ENCODE measurements around the gene NTM. TPM values are rescaled to one million over a fixed set of nuclear protein-coding genes. Genes with fewer than 3 reads are reported as not detected.

NTM gene
- total RNA-seq, 2 donors from 2014 or later, result 1.7 to 3.6 TPM

DNA sequence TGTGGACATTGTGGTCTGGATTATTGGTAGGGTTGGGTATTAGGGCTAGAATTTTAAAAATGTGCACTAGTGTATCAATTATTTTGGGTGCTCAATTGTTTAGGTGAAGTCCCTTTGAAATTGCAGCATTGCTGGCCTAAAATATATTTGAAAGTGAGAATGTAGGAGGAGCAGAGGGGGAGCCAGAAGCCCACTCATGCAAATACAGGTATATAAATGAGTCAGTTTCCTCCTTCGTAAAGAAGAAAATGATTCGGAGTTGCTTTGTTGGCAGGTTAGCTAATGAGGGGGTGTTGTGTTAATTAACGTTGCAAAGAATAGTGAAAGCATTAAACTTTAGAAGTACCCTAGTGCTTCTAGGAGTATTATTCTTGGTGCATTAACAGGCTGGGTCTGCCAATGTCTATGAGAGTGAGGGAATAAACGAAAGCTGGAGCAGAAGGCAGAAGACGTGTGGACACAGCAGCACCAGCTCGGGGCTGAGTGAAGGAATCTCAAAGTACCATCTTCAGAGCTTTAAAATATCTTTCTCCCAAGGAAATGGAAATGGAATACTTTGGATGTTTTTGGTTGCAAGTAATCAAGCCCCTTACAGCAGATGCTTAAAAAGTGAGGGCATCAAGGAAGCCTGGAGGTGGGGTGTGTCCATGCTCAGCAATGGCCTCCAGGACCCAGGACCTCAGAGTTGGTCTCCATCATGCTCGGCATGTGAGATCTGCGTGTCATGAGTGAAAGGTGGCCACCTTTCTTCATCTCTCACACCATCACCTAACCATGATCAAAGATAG, 522.9 kb downstream of the NTM start:
- Mint-ChIP-seq H3K4me1 (no peaks in the 10 kb centered on the region), H3K4me3 (no peak overlapping the region), H3K36me3 (ENCODE audit: low read depth) (no peaks in the 10 kb centered on the region), H3K27ac (no peak overlapping the region), H3K27me3 (ENCODE audit: insufficient read depth) (no peaks in the 10 kb centered on the region), H3K9me3 (no peaks in the 10 kb centered on the region)
- no peaks in the 10 kb centered on the region for H3K36me3 ChIP-seq (ENCODE audit: control insufficient read depth, insufficient read depth, low read length)
- H3K4me3 ChIP-seq (ENCODE audit: low read length), result no peak overlapping the region
- H3K27ac ChIP-seq (ENCODE audit: low read depth, low read length), result no peak overlapping the region
- H3K4me1 ChIP-seq (ENCODE audit: control insufficient read depth, insufficient read depth, low read length), result peaks cover 3% of the 10 kb centered on the region
- H3K9ac ChIP-seq (ENCODE audit: extremely low read depth, low read length, poor library complexity, severe bottlenecking), result no peak overlapping the region
- no peak for DNase-seq
- TF ChIP-seq, protein P1, sequence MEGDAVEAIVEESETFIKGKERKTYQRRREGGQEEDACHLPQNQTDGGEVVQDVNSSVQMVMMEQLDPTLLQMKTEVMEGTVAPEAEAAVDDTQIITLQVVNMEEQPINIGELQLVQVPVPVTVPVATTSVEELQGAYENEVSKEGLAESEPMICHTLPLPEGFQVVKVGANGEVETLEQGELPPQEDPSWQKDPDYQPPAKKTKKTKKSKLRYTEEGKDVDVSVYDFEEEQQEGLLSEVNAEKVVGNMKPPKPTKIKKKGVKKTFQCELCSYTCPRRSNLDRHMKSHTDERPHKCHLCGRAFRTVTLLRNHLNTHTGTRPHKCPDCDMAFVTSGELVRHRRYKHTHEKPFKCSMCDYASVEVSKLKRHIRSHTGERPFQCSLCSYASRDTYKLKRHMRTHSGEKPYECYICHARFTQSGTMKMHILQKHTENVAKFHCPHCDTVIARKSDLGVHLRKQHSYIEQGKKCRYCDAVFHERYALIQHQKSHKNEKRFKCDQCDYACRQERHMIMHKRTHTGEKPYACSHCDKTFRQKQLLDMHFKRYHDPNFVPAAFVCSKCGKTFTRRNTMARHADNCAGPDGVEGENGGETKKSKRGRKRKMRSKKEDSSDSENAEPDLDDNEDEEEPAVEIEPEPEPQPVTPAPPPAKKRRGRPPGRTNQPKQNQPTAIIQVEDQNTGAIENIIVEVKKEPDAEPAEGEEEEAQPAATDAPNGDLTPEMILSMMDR (conservative IDR thresholded peaks at IDR 0.05), result no peak
- H3K9me3 ChIP-seq (ENCODE audit: control insufficient read depth, low read length), result no peaks in the 10 kb centered on the region
- WGBS, 2 experiments (ENCODE audit: insufficient coverage in 1 of 2, insufficient read length in 1 of 2), result 94 to 100% methylated on average over 4 to 8 of the region's 8 CpGs
- no peaks in the 10 kb centered on the region for H3K27me3 ChIP-seq (ENCODE audit: control insufficient read depth, insufficient read depth, low read length, poor library complexity, severe bottlenecking)

DNA sequence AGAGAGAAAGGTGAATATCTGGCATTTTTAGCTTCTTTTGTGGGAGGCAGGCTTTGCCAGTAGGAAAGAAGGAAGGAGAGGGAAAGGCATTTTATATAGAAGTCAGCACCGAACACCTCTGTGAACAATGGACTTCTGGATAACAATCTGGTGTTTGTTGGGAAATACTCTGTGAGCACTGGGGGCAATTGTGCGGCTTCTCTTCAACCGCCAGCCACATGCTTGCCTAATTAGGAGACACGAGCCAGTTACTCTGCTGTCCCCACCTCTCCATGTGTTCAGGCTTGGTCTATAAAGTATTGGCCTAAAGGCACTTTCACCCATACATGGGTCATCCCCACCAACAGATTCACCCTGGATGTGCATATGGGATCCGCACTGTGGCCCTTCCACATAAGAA, 523.6 kb downstream of the NTM start:
- H3K4me3 Mint-ChIP-seq, result no peak overlapping the region
- 92 to 100% methylated on average over 2 to 5 of the region's 5 CpGs for WGBS, 2 experiments (ENCODE audit: insufficient coverage in 1 of 2, insufficient read length in 1 of 2)
- TF ChIP-seq, protein P1 (conservative IDR thresholded peaks at IDR 0.05), result no peak
- Histone ChIP-seq H3K4me3 (ENCODE audit: low read length) (no peak overlapping the region), H3K27me3 (ENCODE audit: control insufficient read depth, insufficient read depth, low read length, poor library complexity, severe bottlenecking) (no peaks in the 10 kb centered on the region), H3K27ac (ENCODE audit: low read depth, low read length) (no peak overlapping the region), H3K9ac (ENCODE audit: extremely low read depth, low read length, poor library complexity, severe bottlenecking) (no peak overlapping the region), H3K9me3 (ENCODE audit: control insufficient read depth, low read length) (no peaks in the 10 kb centered on the region), H3K4me1 (ENCODE audit: control insufficient read depth, insufficient read depth, low read length) (peaks cover 3% of the 10 kb centered on the region), H3K36me3 (ENCODE audit: control insufficient read depth, insufficient read depth, low read length) (no peaks in the 10 kb centered on the region)
- H3K36me3 Mint-ChIP-seq (ENCODE audit: low read depth), result no peaks in the 10 kb centered on the region
- H3K27ac Mint-ChIP-seq, result no peak overlapping the region
- DNase-seq, result no peak
- H3K9me3 Mint-ChIP-seq, result no peaks in the 10 kb centered on the region
- no peaks in the 10 kb centered on the region for H3K27me3 Mint-ChIP-seq (ENCODE audit: insufficient read depth)
- H3K4me1 Mint-ChIP-seq, result no peaks in the 10 kb centered on the region

DNA sequence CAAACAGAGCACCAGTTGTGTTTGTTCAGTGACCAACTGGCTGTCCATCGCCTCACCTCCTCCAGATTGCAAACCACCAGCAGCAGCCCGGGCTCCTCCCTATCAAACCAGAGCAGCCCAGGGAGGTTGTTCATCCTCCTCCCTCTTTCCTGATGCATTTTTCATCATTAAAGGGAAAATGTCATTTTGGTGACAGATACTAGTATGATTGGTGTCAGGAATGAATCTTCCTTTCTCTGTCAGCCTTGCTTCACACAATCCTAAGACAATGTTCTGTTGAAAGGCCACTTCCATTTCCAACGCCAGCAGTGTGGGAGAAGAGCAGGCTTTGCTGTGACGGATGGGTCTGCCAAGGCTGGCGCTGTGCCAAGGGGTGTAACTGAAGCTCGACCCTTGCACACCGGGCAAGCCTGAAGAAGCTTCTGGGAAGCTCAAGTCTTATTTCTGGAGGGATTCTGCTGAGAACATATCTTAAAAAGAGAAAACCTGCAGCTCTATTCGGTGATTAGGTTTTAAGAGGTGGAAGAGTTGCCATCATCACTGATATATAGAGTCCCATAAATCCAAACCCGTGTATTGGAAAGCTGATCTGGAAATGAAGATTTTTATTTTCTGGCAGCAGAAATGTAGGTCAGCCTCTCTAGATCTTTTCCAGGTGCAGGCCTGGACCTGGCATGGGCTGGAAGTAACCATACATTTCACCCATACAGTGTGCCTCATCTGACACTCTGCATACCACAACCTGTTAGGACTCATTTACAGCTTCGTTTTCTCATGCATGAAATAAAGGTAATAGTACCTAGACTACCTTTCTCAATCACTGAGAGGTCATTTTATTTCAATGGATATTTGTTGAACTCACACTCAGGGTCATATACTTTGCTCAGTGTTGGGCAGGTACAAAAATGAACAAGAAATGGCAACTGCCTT, 524.5 kb downstream of the NTM start:
- Histone ChIP-seq H3K4me3 (ENCODE audit: low read length) (no peak overlapping the region), H3K27ac (ENCODE audit: low read depth, low read length) (no peak overlapping the region), H3K27me3 (ENCODE audit: control insufficient read depth, insufficient read depth, low read length, poor library complexity, severe bottlenecking) (no peaks in the 10 kb centered on the region), H3K9ac (ENCODE audit: extremely low read depth, low read length, poor library complexity, severe bottlenecking) (no peak overlapping the region), H3K36me3 (ENCODE audit: control insufficient read depth, insufficient read depth, low read length) (no peaks in the 10 kb centered on the region), H3K9me3 (ENCODE audit: control insufficient read depth, low read length) (no peaks in the 10 kb centered on the region), H3K4me1 (ENCODE audit: control insufficient read depth, insufficient read depth, low read length) (peaks cover under 1% of the 10 kb centered on the region)
- Mint-ChIP-seq H3K27ac (no peak overlapping the region), H3K36me3 (ENCODE audit: low read depth) (no peaks in the 10 kb centered on the region), H3K4me1 (no peaks in the 10 kb centered on the region), H3K27me3 (ENCODE audit: insufficient read depth) (no peaks in the 10 kb centered on the region), H3K4me3 (no peak overlapping the region), H3K9me3 (no peaks in the 10 kb centered on the region)
- TF ChIP-seq, protein P1 (conservative IDR thresholded peaks at IDR 0.05), result no peak
- DNase-seq, result no peak
- 94 to 95% methylated on average over 7 to 10 of the region's 10 CpGs for WGBS, 2 experiments (ENCODE audit: insufficient coverage in 1 of 2, insufficient read length in 1 of 2)
